CD4-positive, alpha-beta T cell (primary cell): ENCODE measurements around the gene KRTAP12-2. TPM values are rescaled to one million over a fixed set of nuclear protein-coding genes. Genes with fewer than 3 reads are reported as not detected.

ENCODE experiments used
- ATAC-seq: fragments of 200-7000 bp; cut with Tn5 transposase; one replicate; pipeline ENCODE4 v1.10.0; 2022; ENCODE audit warnings: mild to moderate bottlenecking; ENCODE audit not compliant: poor library complexity
- CTCF ChIA-PET: fragments of 350-600 bp; sonication (Branson Sonifier 250); formaldehyde crosslinking; loops from one replicate; lab custom pipeline; 2021; ENCODE audit warnings: antibody characterized with exemption, inconsistent platforms; lab: Charles Lee
- POLR2A ChIA-PET: fragments of 350-600 bp; sonication (Branson Sonifier 250); formaldehyde crosslinking; loops from one replicate; lab custom pipeline; 2021; ENCODE audit warnings: antibody characterized with exemption, inconsistent platforms; lab: Charles Lee
- DNase-seq, 14 experiments: peaks; one replicate each; pipeline ENCODE4 v3.0.0-alpha.2; 2013 to 2020; ENCODE audit warnings: mixed read lengths in 2 of 14
- H3K27ac ChIP-seq, 2 donors: one replicate each; pipeline versions ENCODE4 v1.5.1 to v1.7.0; 2013; ENCODE audit warnings: low read length in 2 of 2, low read depth in 1 of 2, mild to moderate bottlenecking in 1 of 2
- H3K27me3 ChIP-seq, 2 experiments: 1 replicate in 1 of 2; 2 replicates in 1 of 2; pipeline versions ENCODE4 v1.6.1 to v1.7.0; 2013; ENCODE audit warnings: low read length in 2 of 2, control low read depth in 1 of 2, mild to moderate bottlenecking in 1 of 2, moderate library complexity in 1 of 2; ENCODE audit not compliant: insufficient read depth in 2 of 2, control insufficient read depth in 1 of 2
- H3K36me3 ChIP-seq: one replicate; pipeline ENCODE4 v1.6.1; 2013; ENCODE audit warnings: low read length, control low read depth; ENCODE audit not compliant: insufficient read depth
- H3K4me1 ChIP-seq: one replicate; pipeline ENCODE4 v1.6.1; 2013; ENCODE audit warnings: low read length, control low read depth; ENCODE audit not compliant: insufficient read depth
- H3K4me3 ChIP-seq: one replicate; pipeline ENCODE4 v1.5.1; 2013; ENCODE audit warnings: mild to moderate bottlenecking, low read length, moderate library complexity
- H3K9me3 ChIP-seq, 2 experiments: 1 replicate in 1 of 2; 2 replicates in 1 of 2; pipeline versions ENCODE4 v1.6.1 to v1.7.0; 2013; ENCODE audit warnings: low read length in 2 of 2, mild to moderate bottlenecking in 2 of 2, control low read depth in 1 of 2, moderate library complexity in 1 of 2; ENCODE audit not compliant: control insufficient read depth in 1 of 2, insufficient read depth in 1 of 2
- H3K27ac Mint-ChIP-seq: one replicate; pipeline ENCODE4 v1.8.0; 2020; ENCODE audit warnings: mixed read lengths
- H3K27me3 Mint-ChIP-seq: one replicate; pipeline ENCODE4 v1.8.0; 2021; ENCODE audit warnings: mixed read lengths
- H3K36me3 Mint-ChIP-seq: one replicate; pipeline ENCODE4 v1.8.0; 2021; ENCODE audit warnings: low read depth, mixed read lengths
- H3K4me1 Mint-ChIP-seq: one replicate; pipeline ENCODE4 v1.8.0; 2021; ENCODE audit warnings: low read depth, mixed read lengths
- H3K4me3 Mint-ChIP-seq: one replicate; pipeline ENCODE4 v1.8.0; 2020; ENCODE audit warnings: mild to moderate bottlenecking, mixed read lengths
- H3K9me3 Mint-ChIP-seq: one replicate; pipeline ENCODE4 v1.8.0; 2020; ENCODE audit warnings: mixed read lengths
- CTCF ChIP-seq: fragments of 200-600 bp; IDR thresholded peaks from one replicate; pipeline ENCODE4 v1.8.0; 2022; ENCODE audit warnings: antibody characterized with exemption, mild to moderate bottlenecking
- intact Hi-C, 2 experiments: fragments of 100-400 bp; cut with DNase I in 1 of 2; cut with micrococcal nuclease in 1 of 2; formaldehyde crosslinking; loops; one replicate each; pipeline versions ENCODE4 v1.15.1 to v1.9.0; 2023 to 2025; cut with DNase I, micrococcal nuclease
- total RNA-seq, 174 experiments: library from RNA in 2 of 174; stranded (reverse) in 2 of 174; gene quantifications; one replicate each; pipeline ENCODE4 v1.2.3 and lab custom pipeline; 2021 to 2026

KRTAP12-2 gene
- total RNA-seq, 2 experiments from 2014 or later, result not detected

GRCh38 chr21:44684483-44684882 is 17.8 kb upstream of the KRTAP12-2 start:
- H3K9me3 ChIP-seq, result no peaks in the 10 kb centered on the region
- H3K4me1 ChIP-seq, result no peaks in the 10 kb centered on the region
- no peaks in the 10 kb centered on the region for H3K36me3 Mint-ChIP-seq
- H3K27me3 Mint-ChIP-seq, result peaks cover 27% of the 10 kb centered on the region
- TF ChIP-seq CTCF, result no peak
- DNase-seq, result no peak
- no peak overlapping the region for H3K27ac Mint-ChIP-seq
- no peaks in the 10 kb centered on the region for H3K9me3 Mint-ChIP-seq
- ChIA-PET POLR2A (no interaction called here), CTCF (no interaction called here)
- H3K4me1 Mint-ChIP-seq, result no peaks in the 10 kb centered on the region
- no peak overlapping the region for H3K4me3 ChIP-seq
- H3K27me3 ChIP-seq, result peaks cover 0 to 6% of the 10 kb centered on the region in 2 experiments
- no peak for ATAC-seq
- no peaks in the 10 kb centered on the region for H3K36me3 ChIP-seq
- H3K4me3 Mint-ChIP-seq, result no peak overlapping the region
- H3K27ac ChIP-seq, result no peak overlapping the region
- intact Hi-C loops, result no loop called here

- Histone ChIP-seq H3K36me3 (no peaks in the 10 kb centered on the region), H3K4me3 (no peak overlapping the region), H3K9me3 (no peaks in the 10 kb centered on the region), H3K27me3 (peaks cover 0 to 6% of the 10 kb centered on the region in 2 experiments), H3K4me1 (no peaks in the 10 kb centered on the region), H3K27ac (no peak overlapping the region)
- TF ChIP-seq CTCF, result no peak
- ChIA-PET CTCF (no interaction called here), POLR2A (no interaction called here)
- no peak for ATAC-seq
- Mint-ChIP-seq H3K4me3 (no peak overlapping the region), H3K9me3 (no peaks in the 10 kb centered on the region), H3K27me3 (peaks cover 27% of the 10 kb centered on the region), H3K27ac (no peak overlapping the region), H3K4me1 (no peaks in the 10 kb centered on the region), H3K36me3 (no peaks in the 10 kb centered on the region)
- DNase-seq, result no peak
- intact Hi-C loops, result no loop called here
Measured at GRCh38 chr21:44684077-44684476, 17.4 kb upstream of the KRTAP12-2 start.

GRCh38 chr21:44682580-44683151 is 15.9 kb upstream of the KRTAP12-2 start:
- H3K27ac ChIP-seq, result no peak overlapping the region
- DNase-seq (no peak), ATAC-seq (no peak)
- no peaks in the 10 kb centered on the region for H3K4me1 Mint-ChIP-seq
- peaks cover 0 to 6% of the 10 kb centered on the region in 2 experiments for H3K27me3 ChIP-seq
- no peaks in the 10 kb centered on the region for H3K9me3 Mint-ChIP-seq
- no peak overlapping the region for H3K4me3 Mint-ChIP-seq
- ChIA-PET CTCF (no interaction called here), POLR2A (interaction anchor here (0.6 kb wide), 2 partner anchors 25 to 106 kb away, joined by 3 read pairs; no protein-coding TSS in a partner anchor)
- peaks cover 27% of the 10 kb centered on the region for H3K27me3 Mint-ChIP-seq
- no peaks in the 10 kb centered on the region for H3K9me3 ChIP-seq
- no peaks in the 10 kb centered on the region for H3K36me3 ChIP-seq
- no peak overlapping the region for H3K27ac Mint-ChIP-seq
- intact Hi-C loops, result no loop called here
- H3K4me1 ChIP-seq, result no peaks in the 10 kb centered on the region
- no peaks in the 10 kb centered on the region for H3K36me3 Mint-ChIP-seq
- H3K4me3 ChIP-seq, result no peak overlapping the region
- TF ChIP-seq CTCF, result no peak
